Esophagus squamous epithelium (tissue), 5 donors: Measurements from ENCODE around the gene GIMAP7. TPM values are rescaled to one million over a fixed set of nuclear protein-coding genes. Genes with fewer than 3 reads are reported as not detected.

Experiments
- DNase-seq: peaks from one replicate; lab custom pipeline; 2025; lab: John Stamatoyannopoulos, UW
- H3K27ac ChIP-seq, 4 donors: fragments of 200-600 bp; sonication (generic); one replicate each; pipeline ENCODE4 v1.5.1; 2016 to 2019; ENCODE audit warnings: mild to moderate bottlenecking in 1 of 4
- H3K27me3 ChIP-seq, 4 donors: fragments of 200-600 bp; sonication (generic); 1 replicate in 3 of 4; 2 replicates in 1 of 4; pipeline versions ENCODE4 v1.5.1 to v1.6.0; 2017 to 2021; ENCODE audit warnings: antibody characterized with exemption in 1 of 4
- H3K36me3 ChIP-seq, 3 donors: fragments of 200-600 bp; sonication (generic); one replicate each; pipeline ENCODE4 v1.5.1; 2016 to 2019
- H3K4me1 ChIP-seq, 3 donors: fragments of 200-600 bp; sonication (generic); one replicate each; pipeline ENCODE4 v1.5.1; 2017 to 2019
- H3K4me3 ChIP-seq, 4 donors: fragments of 200-600 bp; sonication (generic); 1 replicate in 3 of 4; 2 replicates in 1 of 4; pipeline ENCODE4 v1.5.1; 2016 to 2019; ENCODE audit warnings: mild to moderate bottlenecking in 2 of 4, moderate library complexity in 1 of 4
- H3K9me3 ChIP-seq, 3 donors: fragments of 200-600 bp; sonication (generic); one replicate each; pipeline ENCODE4 v1.5.1; 2016 to 2019
- CTCF ChIP-seq, 6 experiments: fragments of 450-650 bp in 4 of 6; fragments of 200-600 bp in 2 of 6; sonication (generic) in 2 of 6; IDR thresholded peaks; one replicate each; pipeline ENCODE4 v1.5.1; 2016 to 2019; ENCODE audit warnings: antibody characterized with exemption in 6 of 6, mild to moderate bottlenecking in 4 of 6, moderate library complexity in 4 of 6
- POLR2A ChIP-seq, 4 donors: fragments of 450-650 bp; IDR thresholded peaks; one replicate each; pipeline ENCODE4 v1.6.1; 2017; ENCODE audit warnings: antibody characterized with exemption in 4 of 4, mild to moderate bottlenecking in 4 of 4, moderate library complexity in 3 of 4
- WGBS, 2 donors: methylation state at CpG; one replicate each; pipeline ENCODE4 v1.1.5; 2018; 5-methylcytosine and 5-hydroxymethylcytosine counted together
- intact Hi-C: fragments of 100-400 bp; cut with DNase I; formaldehyde crosslinking; loops from one replicate; pipeline ENCODE4 v1.15.0; 2022
- total RNA-seq, 4 donors: library from RNA; depleted of rRNA; stranded (reverse); fragments of >200 nt; gene quantifications; one replicate each; pipeline ENCODE4 v1.1.0, GENCODE V29; 2016
- donor health status: DM: yes; HTN: yes; CAD: no.

GIMAP7 gene
- total RNA-seq, 4 donors from 2014 or later: 0.64 to 18.1 (median 3.3) TPM

GRCh38 chr7:150502519-150502918 is 12.2 kb upstream of the GIMAP7 start:
- H3K27ac ChIP-seq: no peak overlapping the region
- no peaks in the 10 kb centered on the region for H3K36me3 ChIP-seq
- no peaks in the 10 kb centered on the region for H3K4me1 ChIP-seq
- H3K27me3 ChIP-seq: no peaks in the 10 kb centered on the region
- H3K4me3 ChIP-seq: no peak overlapping the region
- intact Hi-C loops: no loop called here
- DNase-seq: no peak
- TF ChIP-seq CTCF (IDR thresholded peaks at IDR 0.05): no peak
- no peak for TF ChIP-seq POLR2A (IDR thresholded peaks at IDR 0.05)
- H3K9me3 ChIP-seq: no peaks in the 10 kb centered on the region

GRCh38 chr7:150503155-150503554 is 11.5 kb upstream of the GIMAP7 start:
- H3K4me1 ChIP-seq: no peaks in the 10 kb centered on the region
- H3K4me3 ChIP-seq: no peak overlapping the region
- H3K27ac ChIP-seq: no peak overlapping the region
- intact Hi-C loops: no loop called here
- H3K36me3 ChIP-seq: no peaks in the 10 kb centered on the region
- H3K27me3 ChIP-seq: no peaks in the 10 kb centered on the region
- DNase-seq: no peak
- no peak for TF ChIP-seq CTCF (IDR thresholded peaks at IDR 0.05)
- WGBS, 2 donors: 68 to 88% methylated on average over 4 of the region's 4 CpGs
- H3K9me3 ChIP-seq: no peaks in the 10 kb centered on the region

- no peak for TF ChIP-seq POLR2A (IDR thresholded peaks at IDR 0.05)
- no peak for TF ChIP-seq CTCF (IDR thresholded peaks at IDR 0.05)
- 60 to 83% methylated on average over 3 of the region's 3 CpGs for WGBS, 2 donors
- DNase-seq: no peak
- no peak overlapping the region for H3K27ac ChIP-seq
- no peaks in the 10 kb centered on the region for H3K36me3 ChIP-seq
- H3K27me3 ChIP-seq: no peaks in the 10 kb centered on the region
- no peaks in the 10 kb centered on the region for H3K4me1 ChIP-seq
- intact Hi-C loops: no loop called here
- no peaks in the 10 kb centered on the region for H3K9me3 ChIP-seq
- no peak overlapping the region for H3K4me3 ChIP-seq
Measured at GRCh38 chr7:150503581-150503980, 11.1 kb upstream of the GIMAP7 start.

DNA sequence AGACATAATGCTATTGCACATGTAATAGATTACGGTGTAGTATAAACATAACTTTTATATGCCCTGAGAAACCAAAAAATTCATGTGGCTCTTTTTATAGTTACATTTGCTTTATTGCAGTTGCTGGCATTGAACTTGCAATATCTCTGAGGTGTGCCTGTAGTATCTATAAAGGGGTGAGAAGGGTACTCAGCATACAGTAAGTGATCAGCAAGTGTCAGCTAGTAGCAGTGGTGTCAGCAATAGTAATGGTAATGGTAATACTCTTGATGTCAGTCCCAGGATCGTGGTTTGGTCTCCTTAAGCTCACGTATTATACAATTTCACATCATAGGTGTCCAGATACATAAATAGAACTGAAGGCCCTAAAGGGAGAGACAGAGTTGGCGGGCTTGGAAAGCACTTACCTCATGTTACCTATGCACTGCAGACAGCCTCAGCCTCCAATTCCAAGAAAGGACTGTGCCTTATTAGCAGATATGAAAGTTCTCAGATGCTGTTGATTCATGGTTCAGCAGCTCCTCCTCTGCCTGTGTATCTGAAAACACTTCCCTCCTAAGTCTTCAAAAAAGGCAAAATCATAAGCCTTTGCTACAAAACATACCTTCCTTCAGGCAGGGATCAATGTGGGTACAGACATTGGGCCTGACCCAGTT is 6.6 kb upstream of the GIMAP7 start:
- H3K27me3 ChIP-seq: no peaks in the 10 kb centered on the region
- TF ChIP-seq POLR2A (IDR thresholded peaks at IDR 0.05) (no peak), CTCF (IDR thresholded peaks at IDR 0.05) (no peak)
- H3K27ac ChIP-seq: no peak overlapping the region
- no peak for DNase-seq
- no peaks in the 10 kb centered on the region for H3K9me3 ChIP-seq
- H3K4me1 ChIP-seq: no peaks in the 10 kb centered on the region
- WGBS, 2 donors: 69 to 84% methylated on average over 2 to 4 of the region's 4 CpGs
- no peaks in the 10 kb centered on the region for H3K36me3 ChIP-seq
- intact Hi-C loops: no loop called here
- no peak overlapping the region for H3K4me3 ChIP-seq

DNA sequence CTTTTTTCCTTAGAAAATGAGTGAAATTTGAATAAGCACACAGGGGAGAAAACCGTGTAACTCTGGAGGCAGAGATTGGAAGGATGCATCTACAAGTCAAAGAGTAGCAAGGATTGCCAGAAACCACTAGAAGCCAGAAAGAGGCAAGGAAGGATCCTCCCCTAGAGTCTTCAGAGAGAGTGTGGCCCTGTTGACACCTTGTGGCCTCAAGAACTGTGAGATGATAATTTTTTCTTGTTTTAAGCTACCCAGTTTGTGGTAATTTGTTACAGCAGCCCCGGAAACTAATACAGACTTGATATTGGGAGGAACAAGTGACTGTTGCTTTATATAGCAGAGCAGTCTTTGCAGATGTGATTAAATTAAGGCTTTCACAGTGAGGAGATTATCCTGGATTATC is 3.6 kb upstream of the GIMAP7 start:
- H3K27me3 ChIP-seq: no peaks in the 10 kb centered on the region
- no peaks in the 10 kb centered on the region for H3K9me3 ChIP-seq
- DNase-seq: no peak
- H3K4me3 ChIP-seq: no peak overlapping the region
- intact Hi-C loops: no loop called here
- no peak overlapping the region for H3K27ac ChIP-seq
- no peaks in the 10 kb centered on the region for H3K36me3 ChIP-seq
- TF ChIP-seq CTCF (IDR thresholded peaks at IDR 0.05) (no peak), POLR2A (IDR thresholded peaks at IDR 0.05) (no peak)
- 60 to 62% methylated on average over 2 of the region's 2 CpGs for WGBS, 2 donors
- H3K4me1 ChIP-seq: peaks cover 0 to 5% (median 0%) of the 10 kb centered on the region in 3 donors
